SKM-1 (cell line): ENCODE data around the gene DNAJC1.
"Not testable (repeated sequence)": the region's sequence is repeated elsewhere in the genome, so short reads cannot be mapped to it uniquely, and the experiment has no call there.

Experiments
- DNase-seq: peaks from one replicate; lab custom pipeline; 2025; ENCODE audit not compliant: unreplicated experiment; lab: John Stamatoyannopoulos, UW

Gene DNAJC1

DNA sequence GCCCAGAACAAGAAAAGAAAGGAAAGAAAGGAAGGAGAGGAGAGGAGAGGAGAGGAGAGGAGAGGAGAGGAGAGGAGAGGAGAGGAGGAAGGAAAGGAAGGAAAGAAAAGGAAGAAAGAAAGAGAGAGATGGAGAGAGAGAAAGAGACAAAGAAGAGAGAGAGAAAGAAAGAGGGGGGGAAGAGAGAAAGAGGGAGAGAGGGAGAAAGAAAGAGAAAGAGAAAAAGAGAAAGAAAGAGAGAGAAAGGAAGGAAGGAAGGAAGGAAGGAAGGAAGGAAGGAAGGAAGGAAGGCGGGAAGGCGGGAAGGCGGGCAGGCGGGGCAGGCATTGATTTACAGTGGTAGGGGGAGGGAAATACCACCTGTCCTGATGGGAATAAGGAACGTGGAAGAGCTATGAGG lies 92.7 kb downstream of the DNAJC1 start:
- DNase-seq: no peak

- DNase-seq: no peak
These were observed 96.1 kb downstream of the DNAJC1 start for GRCh38 chr10:21907436-21907835.

DNA sequence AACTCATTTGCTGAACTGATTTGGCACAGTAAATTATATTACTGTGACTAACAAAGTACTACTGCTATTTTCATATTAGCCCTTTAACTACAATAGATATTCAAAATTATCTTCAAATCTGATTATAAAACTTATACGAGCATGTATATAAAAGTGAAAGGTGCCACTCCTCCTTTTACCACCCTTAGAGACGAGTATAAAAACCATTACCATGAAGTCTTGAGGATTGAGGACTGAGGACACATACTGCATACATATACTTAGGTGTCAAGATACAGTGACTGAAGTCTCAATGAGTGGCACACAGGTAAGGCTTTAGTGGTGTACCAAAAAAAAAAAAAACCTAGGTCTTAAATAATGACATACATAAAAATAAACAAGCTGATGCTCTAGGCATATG lies 98.6 kb downstream of the DNAJC1 start:
- DNase-seq: no peak

- DNase-seq: no peak
These were observed 103.8 kb downstream of the DNAJC1 start for GRCh38 chr10:21899736-21900135.

DNA sequence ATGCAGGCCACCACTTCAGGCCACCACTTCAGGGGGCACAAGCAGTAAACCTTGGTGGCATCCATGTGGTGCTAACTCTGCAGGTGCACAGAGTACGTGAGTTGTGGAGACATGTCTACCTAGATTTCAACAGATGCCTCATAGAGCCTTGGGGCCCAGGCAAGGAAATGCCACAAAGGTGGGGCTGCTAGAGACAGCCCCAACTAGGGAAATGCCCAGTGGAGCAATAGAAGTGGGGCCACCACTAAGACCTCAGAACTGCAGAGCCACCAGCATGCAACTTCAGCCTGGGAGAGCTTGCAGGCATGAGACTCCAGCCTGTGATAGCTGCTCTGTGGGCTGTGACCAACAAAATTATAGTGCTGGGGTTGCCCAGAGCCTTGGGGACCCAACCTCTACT lies 107.6 kb downstream of the DNAJC1 start:
- no peak for DNase-seq

DNA sequence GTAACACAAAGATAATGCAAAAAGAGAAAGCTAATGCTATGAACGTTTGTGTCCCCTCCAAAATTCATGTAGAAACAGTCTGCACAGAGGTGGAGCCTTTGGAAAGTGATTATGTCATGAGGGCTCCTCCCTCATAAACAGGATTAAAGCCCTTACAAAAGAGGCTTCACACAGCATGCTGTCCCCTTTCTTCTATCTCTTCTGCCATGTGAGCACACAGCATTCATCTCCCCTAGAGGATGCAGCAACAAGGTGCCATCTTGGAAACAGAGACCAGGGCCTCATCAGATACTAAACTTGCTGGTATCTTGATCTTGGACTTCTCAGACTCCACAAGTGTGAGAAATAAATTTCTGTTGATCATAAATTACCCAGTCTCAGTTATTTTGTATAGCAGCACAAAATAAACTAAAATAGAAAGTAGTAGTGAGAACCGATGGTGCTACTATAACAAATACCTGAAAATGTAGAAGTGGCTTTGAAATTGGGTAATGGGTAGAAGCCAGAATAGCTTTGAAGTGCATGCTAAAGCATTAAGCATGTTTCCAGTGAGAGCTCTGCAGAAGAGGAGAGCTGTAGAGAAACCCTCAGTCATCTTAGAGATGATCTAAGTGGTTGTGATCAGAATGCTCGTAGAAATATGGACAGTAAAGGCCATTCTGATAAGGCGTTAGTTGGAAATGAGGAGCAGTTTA lies 108.7 kb downstream of the DNAJC1 start:
- no peak for DNase-seq

DNA sequence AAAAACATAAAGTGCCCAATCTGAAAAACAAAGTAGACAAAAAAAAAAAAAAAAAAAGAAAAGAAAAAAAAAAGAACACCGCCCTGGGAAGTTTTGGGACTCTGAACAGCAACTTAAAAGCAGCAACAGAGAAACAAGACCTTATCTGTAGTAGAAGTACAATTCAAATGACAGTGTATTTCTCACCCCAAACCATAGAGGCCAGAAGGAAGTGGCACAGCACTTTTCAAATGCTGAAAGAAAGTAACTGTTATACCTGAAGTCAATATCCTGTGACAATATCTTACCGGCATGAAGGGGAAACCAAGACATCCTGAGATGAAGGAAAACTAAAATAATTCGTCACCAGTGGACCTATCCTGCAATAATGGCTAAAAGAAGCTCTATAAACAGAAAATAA lies 112.1 kb downstream of the DNAJC1 start:
- DNase-seq: no peak

GRCh38 chr10:21889477-21890275 lies 113.9 kb downstream of the DNAJC1 start:
- no peak for DNase-seq

GRCh38 chr10:21888959-21889358 lies 114.6 kb downstream of the DNAJC1 start:
- DNase-seq: no peak

- DNase-seq: no peak
These were observed 117.6 kb downstream of the DNAJC1 start for GRCh38 chr10:21885940-21886339.

GRCh38 chr10:21873198-21873597 lies 130.3 kb downstream of the DNAJC1 start:
- DNase-seq: no peak

DNA sequence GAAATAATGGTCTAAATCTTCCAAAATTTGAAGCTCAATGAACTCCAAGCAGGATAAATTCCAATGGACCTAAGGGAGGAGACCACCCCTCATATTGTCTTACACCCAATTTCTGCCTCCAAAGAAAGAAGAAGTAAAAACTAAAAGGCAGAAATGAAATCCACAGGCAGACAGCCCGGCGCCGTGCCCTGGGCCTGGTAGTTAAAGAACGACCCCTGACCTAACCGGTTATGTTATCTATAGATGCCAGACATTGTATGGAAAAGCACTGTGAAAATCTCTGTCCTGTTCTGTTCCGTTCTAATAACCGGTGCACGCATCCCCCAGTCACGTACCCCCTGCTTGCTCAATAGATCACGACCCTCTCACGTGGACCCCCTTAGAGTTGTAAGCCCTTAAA lies 130.8 kb downstream of the DNAJC1 start:
- not testable (repeated sequence) for DNase-seq

GRCh38 chr10:21870849-21871248 lies 132.7 kb downstream of the DNAJC1 start:
- DNase-seq: no peak

- not testable (repeated sequence) for DNase-seq
These were observed 134.4 kb downstream of the DNAJC1 start for GRCh38 chr10:21869087-21869486.

- no peak for DNase-seq
These were observed 142.8 kb downstream of the DNAJC1 start for GRCh38 chr10:21860718-21861117.

DNA sequence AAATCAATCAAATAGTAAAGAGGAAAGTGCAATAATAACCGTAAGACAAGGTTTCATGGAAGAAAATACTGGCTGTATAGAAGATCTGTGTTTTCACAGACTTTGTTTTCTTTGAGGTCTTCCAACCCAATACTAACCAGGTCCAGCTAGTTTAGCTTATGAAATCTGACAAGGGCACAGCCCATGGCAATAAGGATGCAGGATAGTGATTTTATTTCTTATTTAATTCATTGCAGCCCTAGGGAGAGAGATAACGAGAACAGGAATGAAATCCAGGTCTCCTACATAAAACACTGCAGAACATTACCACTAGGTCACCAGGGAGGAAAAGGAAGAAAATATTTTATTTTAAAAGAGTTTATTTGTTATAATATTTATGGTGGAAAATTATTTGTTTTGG lies 145.1 kb downstream of the DNAJC1 start:
- no peak for DNase-seq

DNA sequence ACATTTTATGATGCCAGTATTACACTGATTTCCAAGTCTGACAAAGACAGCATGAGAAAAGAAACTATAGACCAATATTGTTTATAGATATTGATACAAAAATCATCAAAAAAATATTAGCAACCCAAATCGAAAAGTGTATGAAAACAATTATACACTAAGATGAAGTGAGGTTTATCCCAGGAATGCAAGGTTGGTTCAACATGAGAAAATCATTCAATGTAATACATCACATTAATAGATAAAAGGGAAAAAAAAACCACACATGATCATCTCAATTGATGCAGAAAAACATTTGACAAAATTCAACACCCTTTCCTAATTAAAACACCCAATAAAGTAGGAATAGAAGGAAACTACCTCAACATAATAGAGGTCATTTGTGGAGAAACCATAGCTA lies 153.9 kb downstream of the DNAJC1 start:
- no peak for DNase-seq

DNA sequence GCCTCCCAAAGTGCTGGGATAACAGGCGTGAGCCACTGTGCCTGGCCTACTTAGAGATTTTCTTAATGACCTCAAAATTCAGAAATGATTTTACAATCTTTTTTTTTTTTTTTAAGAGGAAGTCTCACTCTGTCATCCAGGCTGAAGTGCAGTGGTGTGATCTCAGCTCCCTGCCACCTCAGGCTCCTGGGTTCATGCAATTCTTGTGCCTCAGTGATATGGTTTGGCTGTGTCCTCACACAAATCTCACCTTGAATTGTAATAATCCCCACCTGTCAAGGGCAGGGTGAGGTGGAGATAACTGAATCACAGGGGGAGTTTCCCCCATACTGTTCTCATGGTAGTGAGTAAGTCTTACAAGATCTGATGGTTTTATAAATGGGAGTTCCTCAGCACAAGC lies 159.9 kb downstream of the DNAJC1 start:
- DNase-seq: no peak

GRCh38 chr10:21841273-21841672 lies 162.3 kb downstream of the DNAJC1 start:
- DNase-seq: not testable (repeated sequence)

- DNase-seq: not testable (repeated sequence)
These were observed 166.0 kb downstream of the DNAJC1 start for GRCh38 chr10:21837487-21837886.

GRCh38 chr10:21834574-21834973 lies 169.0 kb downstream of the DNAJC1 start:
- not testable (repeated sequence) for DNase-seq

DNA sequence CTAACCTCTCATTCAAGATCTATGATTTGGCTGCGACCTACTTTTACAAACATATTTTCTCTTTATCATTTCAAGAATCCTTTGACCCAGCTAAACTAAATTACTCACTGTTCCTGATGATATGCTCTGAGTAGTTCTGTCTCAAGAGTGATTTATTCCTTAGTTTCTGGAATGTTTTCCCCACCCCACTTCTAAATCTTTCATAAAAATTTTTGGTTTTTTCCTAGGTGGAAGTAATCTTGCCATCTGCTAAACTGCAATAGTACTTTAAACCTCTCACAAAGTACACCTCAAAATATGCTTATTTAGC lies 170.8 kb downstream of the DNAJC1 start:
- DNase-seq: no peak
